ENCODE data around the gene RBM20. TPM values are rescaled to one million over a fixed set of nuclear protein-coding genes. Genes with fewer than 3 reads are reported as not detected.

RBM20 gene
- total and polyA plus RNA-seq, 2 donors from 2014 or later = 0.88 to 2.1 TPM

- H3K4me1 ChIP-seq (ENCODE audit: control insufficient read depth in 2 of 3, insufficient read depth in 2 of 3, low read depth in 1 of 3, low read length in 3 of 3) = peaks cover 0 to 8% (median 2%) of the 10 kb centered on the region in 3 donors
- DNase-seq = peak; percentile 100
- FAIRE-seq = peak; percentile 74
- TF ChIP-seq CTCF (IDR thresholded peaks at IDR 0.05; ENCODE audit: borderline replicate concordance, extremely low read depth, insufficient read depth) = no peak
- H3K4me3 ChIP-seq (ENCODE audit: low read length in 3 of 3) = peak within 1 kb of the TSS; percentile 75 to 88 (median 85)
- peak within 1 kb of the TSS; percentile 90 to 91 for H3K27ac ChIP-seq (ENCODE audit: low read depth in 2 of 2, low read length in 2 of 2)
- no peaks in the 10 kb centered on the region for H3K9me3 ChIP-seq (ENCODE audit: control insufficient read depth in 2 of 3, insufficient read depth in 1 of 3, low read length in 3 of 3)
- intact Hi-C loops (cut with DNase I) = no loop called here
- H3K27me3 ChIP-seq (ENCODE audit: control insufficient read depth, insufficient read depth, low read length) = no peaks in the 10 kb centered on the region
- H3K36me3 ChIP-seq (ENCODE audit: control insufficient read depth in 2 of 3, insufficient read depth in 3 of 3, low read length in 3 of 3) = no peaks in the 10 kb centered on the region
- H3K9ac ChIP-seq (ENCODE audit: low read length in 3 of 3) = peak within 1 kb of the TSS; percentile 71 to 92 (median 81)
Observed at GRCh38 chr10:110871298-110872084, 227.4 kb downstream of the RBM20 start, which contains the start of gene PDCD4. PDCD4 (plus strand) TSS chr10:110871928; CDS start chr10:110876028, 4,100 bp downstream.

DNA sequence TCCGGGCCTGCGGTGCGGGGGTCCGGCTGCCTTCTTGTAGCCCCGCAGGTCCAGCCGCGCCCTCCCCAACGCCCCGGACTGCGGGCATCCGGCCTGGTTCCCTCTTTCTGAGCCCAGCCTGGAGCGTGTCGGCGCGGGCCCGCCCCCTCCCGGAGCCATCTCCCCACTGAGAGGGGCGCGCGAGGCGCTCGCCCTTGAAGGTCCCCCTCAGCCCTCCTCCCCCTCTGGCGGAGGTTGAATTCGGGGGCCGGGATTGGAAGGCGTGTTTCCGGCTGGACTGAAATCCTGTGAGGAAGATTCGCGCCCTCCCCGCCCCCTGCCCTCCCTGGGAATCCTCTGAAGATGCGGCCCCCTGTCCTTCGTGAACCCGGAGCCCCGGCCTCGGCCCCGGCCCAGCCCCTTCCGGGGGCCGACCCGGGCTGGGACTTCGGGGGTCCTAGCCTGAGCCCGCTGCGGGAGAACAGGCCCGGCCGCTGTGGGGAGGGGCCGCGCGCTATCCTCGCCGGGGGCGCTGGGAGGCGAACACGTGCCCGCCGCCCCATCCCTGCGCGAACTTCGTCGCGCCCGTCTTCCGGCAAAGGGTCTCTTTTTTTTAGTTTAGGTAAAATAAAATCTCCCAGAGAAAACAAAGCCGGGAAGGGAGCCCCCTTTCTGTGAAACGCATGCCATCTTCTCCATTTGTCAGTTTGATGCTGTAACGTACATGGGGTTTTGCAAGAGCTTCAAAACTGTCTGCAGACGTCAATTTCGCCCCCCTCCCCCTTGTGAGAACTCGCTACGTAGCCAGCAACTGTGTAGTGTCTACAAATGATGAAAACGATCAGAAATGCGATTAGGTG, 228.2 kb downstream of the RBM20 start:
- Histone ChIP-seq H3K4me1 (ENCODE audit: control insufficient read depth in 2 of 3, insufficient read depth in 2 of 3, low read depth in 1 of 3, low read length in 3 of 3) (peaks cover 0 to 8% (median 2%) of the 10 kb centered on the region in 3 donors), H3K27me3 (ENCODE audit: control insufficient read depth, insufficient read depth, low read length) (no peaks in the 10 kb centered on the region), H3K4me3 (ENCODE audit: low read length in 3 of 3) (peak overlapping the region; percentile 62 to 88 (median 75)), H3K36me3 (ENCODE audit: control insufficient read depth in 2 of 3, insufficient read depth in 3 of 3, low read length in 3 of 3) (no peaks in the 10 kb centered on the region), H3K9ac (ENCODE audit: low read length in 3 of 3) (peak overlapping the region; percentile 59 to 77 (median 71)), H3K27ac (ENCODE audit: low read depth in 2 of 2, low read length in 2 of 2) (peak overlapping the region; percentile 90 to 91), H3K9me3 (ENCODE audit: control insufficient read depth in 2 of 3, insufficient read depth in 1 of 3, low read length in 3 of 3) (no peaks in the 10 kb centered on the region)
- FAIRE-seq (no peak), DNase-seq (peak; percentile 88 to 95 (median 93))
- no peak for TF ChIP-seq CTCF (IDR thresholded peaks at IDR 0.05; ENCODE audit: borderline replicate concordance, extremely low read depth, insufficient read depth)
- intact Hi-C loops (cut with DNase I) = no loop called here

GRCh38 chr10:110872984-110873923, 229.1 kb downstream of the RBM20 start:
- intact Hi-C loops (cut with DNase I) = no loop called here
- TF ChIP-seq CTCF (IDR thresholded peaks at IDR 0.05; ENCODE audit: borderline replicate concordance, extremely low read depth, insufficient read depth) = no peak
- FAIRE-seq (no peak), DNase-seq (peak in 2 of 5 donors; percentile 50 to 60)
- peaks cover 0 to 8% (median 2%) of the 10 kb centered on the region in 3 donors for H3K4me1 ChIP-seq (ENCODE audit: control insufficient read depth in 2 of 3, insufficient read depth in 2 of 3, low read depth in 1 of 3, low read length in 3 of 3)
- H3K9me3 ChIP-seq (ENCODE audit: control insufficient read depth in 2 of 3, insufficient read depth in 1 of 3, low read length in 3 of 3) = no peaks in the 10 kb centered on the region
- H3K9ac ChIP-seq (ENCODE audit: low read length in 3 of 3) = peak overlapping the region; percentile 11 to 77 (median 71)
- H3K27ac ChIP-seq (ENCODE audit: low read depth in 2 of 2, low read length in 2 of 2) = peak overlapping the region; percentile 90 to 91
- peaks cover 0 to under 1% (median under 1%) of the 10 kb centered on the region in 3 donors for H3K36me3 ChIP-seq (ENCODE audit: control insufficient read depth in 2 of 3, insufficient read depth in 3 of 3, low read length in 3 of 3)
- peak overlapping the region; percentile 62 to 88 (median 75) for H3K4me3 ChIP-seq (ENCODE audit: low read length in 3 of 3)
- no peaks in the 10 kb centered on the region for H3K27me3 ChIP-seq (ENCODE audit: control insufficient read depth, insufficient read depth, low read length)
